Lung (tissue), 12 donors: ENCODE measurements around the gene FKBP14. TPM values are rescaled to one million over a fixed set of nuclear protein-coding genes. Genes with fewer than 3 reads are reported as not detected.

Experiments used
- ATAC-seq: fragments of 200-7000 bp; cut with Tn5 transposase; one replicate; pipeline ENCODE4 v1.9.1; 2020; ENCODE audit warnings: moderate number of reproducible peaks; ENCODE audit not compliant: insufficient read depth, low FRiP score
- DNase-seq, 3 donors: peaks; one replicate each; pipeline ENCODE4 v3.0.0-alpha.2; 2013 to 2017
- H3K27ac ChIP-seq, 2 donors: one replicate each; pipeline ENCODE4 v1.5.1; 2013; ENCODE audit warnings: mild to moderate bottlenecking in 2 of 2, moderate library complexity in 2 of 2, control low read depth in 1 of 2, inconsistent platforms in 1 of 2, low read depth in 1 of 2, low read length in 1 of 2
- H3K27me3 ChIP-seq, 3 donors: one replicate each; pipeline ENCODE4 v1.5.1; 2013; ENCODE audit warnings: low read length in 2 of 3; ENCODE audit not compliant: control insufficient read depth in 3 of 3, insufficient read depth in 3 of 3
- H3K36me3 ChIP-seq, 4 donors: one replicate each; pipeline ENCODE4 v1.5.1; 2013; ENCODE audit warnings: low read length in 4 of 4, mild to moderate bottlenecking in 1 of 4, moderate library complexity in 1 of 4; ENCODE audit not compliant: control insufficient read depth in 4 of 4, insufficient read depth in 4 of 4
- H3K4me1 ChIP-seq, 5 donors: one replicate each; pipeline ENCODE4 v1.5.1; 2013; ENCODE audit warnings: low read length in 5 of 5, mild to moderate bottlenecking in 2 of 5, moderate library complexity in 1 of 5; ENCODE audit not compliant: control insufficient read depth in 5 of 5, insufficient read depth in 5 of 5
- H3K4me3 ChIP-seq: one replicate; pipeline ENCODE4 v1.5.1; 2013; ENCODE audit warnings: mild to moderate bottlenecking, control low read depth, moderate library complexity
- H3K9ac ChIP-seq, 2 donors: one replicate each; pipeline ENCODE4 v1.5.1; 2013; ENCODE audit warnings: low read length in 2 of 2, control low read depth in 1 of 2; ENCODE audit not compliant: insufficient read depth in 1 of 2
- H3K9me3 ChIP-seq, 4 donors: one replicate each; pipeline ENCODE4 v1.5.1; 2013; ENCODE audit warnings: low read length in 3 of 4, mild to moderate bottlenecking in 1 of 4, moderate library complexity in 1 of 4; ENCODE audit not compliant: control insufficient read depth in 4 of 4, insufficient read depth in 3 of 4
- WGBS, 2 donors: extraction: QIAGEN DNeasy Blood & Tissue Kit; methylation state at CpG; one replicate each; pipeline ENCODE4 v1.1.7; 2013; 5-methylcytosine and 5-hydroxymethylcytosine counted together
- polyA plus RNA-seq, 2 donors: library from polyadenylated mRNA; stranded (reverse); fragments of 200-250 nt; gene quantifications; one replicate each; pipeline ENCODE4 v1.2.1, GENCODE V29; 2013
- total RNA-seq, 2 donors: library from RNA; depleted of rRNA in 1 of 2; stranded (reverse); fragments of >200 nt in 1 of 2; gene quantifications; one replicate each; pipeline ENCODE4 v1.2.1, GENCODE V29; 2014 to 2021
- TF ChIP-seq, protein P1 (sequence below): IDR thresholded peaks from 2 replicates; pipeline ENCODE4 v1.5.1; 2012; ENCODE audit warnings: mild to moderate bottlenecking; ENCODE audit errors: control extremely low read depth, extremely low read depth
- donor health status: control.
- donor health status: control.
- donor health status: Bipolar disorder and iron deficiency.
- donor health status: healthy.
- donor health status: DM: yes; HTN: yes; CAD: no.

FKBP14 gene
- total and polyA plus RNA-seq, 4 donors: 2.6 to 21.5 (median 11.9) TPM

DNA sequence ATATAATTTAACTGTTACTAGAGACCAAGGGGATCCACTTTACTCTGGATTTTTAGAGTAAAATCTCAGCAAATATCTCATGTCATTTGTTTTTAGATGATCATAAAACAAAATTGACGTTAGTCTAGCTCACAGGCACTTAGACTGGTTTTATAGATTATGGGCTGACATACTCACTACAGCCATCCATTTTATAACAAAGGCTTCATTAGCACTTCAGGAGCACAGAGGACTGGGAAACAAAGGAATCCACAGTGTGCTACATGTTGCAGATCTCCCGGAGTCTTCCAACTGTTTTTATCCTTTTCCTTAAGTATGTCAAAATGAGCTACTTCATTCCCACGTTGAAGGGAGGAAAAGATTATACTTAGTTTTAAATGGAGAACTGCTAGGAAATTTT is 21.0 kb downstream of the FKBP14 start:
- Histone ChIP-seq H3K4me3 (no peak overlapping the region), H3K27ac (no peak overlapping the region), H3K4me1 (no peaks in the 10 kb centered on the region), H3K9ac (no peak overlapping the region), H3K27me3 (no peaks in the 10 kb centered on the region), H3K9me3 (no peaks in the 10 kb centered on the region), H3K36me3 (no peaks in the 10 kb centered on the region)
- WGBS, 2 donors: 66 to 76% methylated on average over 3 of the region's 3 CpGs
- DNase-seq: no peak
- TF ChIP-seq, protein P1, sequence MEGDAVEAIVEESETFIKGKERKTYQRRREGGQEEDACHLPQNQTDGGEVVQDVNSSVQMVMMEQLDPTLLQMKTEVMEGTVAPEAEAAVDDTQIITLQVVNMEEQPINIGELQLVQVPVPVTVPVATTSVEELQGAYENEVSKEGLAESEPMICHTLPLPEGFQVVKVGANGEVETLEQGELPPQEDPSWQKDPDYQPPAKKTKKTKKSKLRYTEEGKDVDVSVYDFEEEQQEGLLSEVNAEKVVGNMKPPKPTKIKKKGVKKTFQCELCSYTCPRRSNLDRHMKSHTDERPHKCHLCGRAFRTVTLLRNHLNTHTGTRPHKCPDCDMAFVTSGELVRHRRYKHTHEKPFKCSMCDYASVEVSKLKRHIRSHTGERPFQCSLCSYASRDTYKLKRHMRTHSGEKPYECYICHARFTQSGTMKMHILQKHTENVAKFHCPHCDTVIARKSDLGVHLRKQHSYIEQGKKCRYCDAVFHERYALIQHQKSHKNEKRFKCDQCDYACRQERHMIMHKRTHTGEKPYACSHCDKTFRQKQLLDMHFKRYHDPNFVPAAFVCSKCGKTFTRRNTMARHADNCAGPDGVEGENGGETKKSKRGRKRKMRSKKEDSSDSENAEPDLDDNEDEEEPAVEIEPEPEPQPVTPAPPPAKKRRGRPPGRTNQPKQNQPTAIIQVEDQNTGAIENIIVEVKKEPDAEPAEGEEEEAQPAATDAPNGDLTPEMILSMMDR: no peak
- ATAC-seq: no peak

DNA sequence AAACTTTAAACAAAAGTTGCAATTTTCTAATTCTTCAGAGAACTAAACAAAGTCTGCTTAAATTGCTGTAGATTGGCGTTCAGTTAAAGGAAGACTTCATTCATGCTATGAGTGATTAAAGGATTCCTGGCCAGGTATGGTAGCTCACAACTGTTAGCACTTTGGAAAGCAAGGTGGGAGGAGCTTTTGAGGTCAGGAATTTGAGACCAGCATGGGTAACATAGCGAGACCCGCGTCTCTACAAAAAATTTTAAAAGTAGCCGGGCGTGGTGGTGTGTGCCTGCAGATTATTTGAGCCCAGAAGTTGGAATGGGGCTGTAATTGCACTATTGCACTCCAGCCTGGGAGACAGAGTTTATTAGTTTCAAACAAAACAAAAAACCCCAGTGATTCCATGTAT is 23.4 kb downstream of the FKBP14 start:
- Histone ChIP-seq H3K27ac (no peak overlapping the region), H3K4me3 (no peak overlapping the region), H3K9me3 (no peaks in the 10 kb centered on the region), H3K27me3 (no peaks in the 10 kb centered on the region), H3K4me1 (no peaks in the 10 kb centered on the region), H3K36me3 (no peaks in the 10 kb centered on the region), H3K9ac (no peak overlapping the region)
- WGBS, 2 donors: 74% methylated on average over 6 of the region's 6 CpGs
- TF ChIP-seq, protein P1: no peak
- DNase-seq: no peak
- no peak for ATAC-seq

DNA sequence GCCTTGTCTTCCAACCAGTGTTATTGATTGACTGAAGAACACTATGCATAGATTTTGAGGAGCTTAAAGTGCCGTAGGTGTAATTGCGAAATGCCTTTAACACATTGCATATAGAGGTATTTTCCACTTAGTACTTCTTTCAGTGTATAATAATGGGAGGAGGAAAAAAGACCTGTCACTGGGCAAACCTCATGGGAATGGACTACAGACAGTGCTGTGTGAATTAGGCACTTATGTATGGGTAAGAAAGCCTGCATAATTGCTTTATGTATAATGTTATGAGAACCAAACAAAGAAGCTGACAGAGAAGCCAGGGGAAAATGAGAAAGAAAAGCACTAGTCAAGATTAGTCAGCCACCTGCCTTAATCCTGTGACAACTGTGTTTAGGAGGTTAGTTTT is 24.5 kb downstream of the FKBP14 start:
- 73 to 88% methylated on average over 2 of the region's 2 CpGs for WGBS, 2 donors
- Histone ChIP-seq H3K36me3 (no peaks in the 10 kb centered on the region), H3K4me3 (no peak overlapping the region), H3K9ac (no peak overlapping the region), H3K4me1 (no peaks in the 10 kb centered on the region), H3K27me3 (no peaks in the 10 kb centered on the region), H3K9me3 (no peaks in the 10 kb centered on the region), H3K27ac (no peak overlapping the region)
- no peak for DNase-seq
- ATAC-seq: no peak
- TF ChIP-seq, protein P1: no peak

DNA sequence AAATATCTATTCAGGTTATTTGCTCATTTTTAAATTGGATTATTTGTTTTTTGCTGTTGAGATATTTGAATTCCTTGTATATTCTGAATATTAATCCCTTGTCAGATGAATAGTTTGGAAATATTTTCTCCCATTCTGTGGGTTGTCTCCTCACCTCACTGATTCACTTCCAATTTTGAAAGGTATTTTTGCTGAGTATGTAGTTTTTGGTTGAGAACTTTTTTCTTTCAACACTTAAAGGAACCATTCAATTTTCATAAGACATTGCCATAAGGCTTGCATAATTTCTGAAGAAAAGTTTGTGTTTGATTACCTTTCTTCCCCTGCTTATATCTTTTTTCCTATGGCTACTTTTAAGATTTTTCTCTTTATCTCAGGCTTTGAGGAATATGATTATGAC is 28.0 kb downstream of the FKBP14 start:
- no peaks in the 10 kb centered on the region for H3K27me3 ChIP-seq
- no peak for DNase-seq
- H3K9me3 ChIP-seq: peaks cover 0 to 7% (median 2%) of the 10 kb centered on the region in 4 donors
- no peak overlapping the region for H3K9ac ChIP-seq
- H3K4me3 ChIP-seq: no peak overlapping the region
- H3K27ac ChIP-seq: no peak overlapping the region
- TF ChIP-seq, protein P1: no peak
- H3K36me3 ChIP-seq: no peaks in the 10 kb centered on the region
- H3K4me1 ChIP-seq: no peaks in the 10 kb centered on the region
- no peak for ATAC-seq
